ENCODE measurements around the gene DOCK10. TPM values are rescaled to one million over a fixed set of nuclear protein-coding genes. Genes with fewer than 3 reads are reported as not detected.

Gene DOCK10
- total RNA-seq, 2 experiments from 2014 or later = 40.8 to 68.2 TPM

- DNase-seq (ENCODE audit: low spot score) = peak; percentile 72
- H2AFZ ChIP-seq (ENCODE audit: low read length) = peak overlapping the region; percentile 72
- peak overlapping the region; percentile 70 for H3K4me2 ChIP-seq (ENCODE audit: low read length)
- H3K9me2 ChIP-seq (ENCODE audit: insufficient read depth, low read length) = no peaks in the 10 kb centered on the region
- peak overlapping the region; percentile 53 for H3K27ac ChIP-seq (ENCODE audit: low read depth, low read length, poor library complexity, severe bottlenecking)
- H3K4me3 ChIP-seq (ENCODE audit: low read depth, low read length, poor library complexity, severe bottlenecking) = peak overlapping the region; percentile 41
- H3K36me3 ChIP-seq (ENCODE audit: insufficient read depth, low read length) = no peaks in the 10 kb centered on the region
- intact Hi-C loops (cut with micrococcal nuclease; ENCODE audit: unreplicated experiment) = loop anchor here (10.0 kb wide), 2 partner anchors 293 to 1003 kb away; partner anchors contain the start of gene MRPL44
- ChIA-PET CTCF (ENCODE audit: unreplicated experiment) (interaction anchor here (0.5 to 1.4 kb wide), 3 partner anchors 9 to 82 kb away, joined by 3 to 5 read pairs (median 5); no protein-coding TSS in a partner anchor), POLR2A (interaction anchor here (0.6 to 3.1 kb wide), 15 partner anchors 11 to 1224 kb away, joined by 3 to 31 read pairs (median 4); no protein-coding TSS in a partner anchor)
- no peaks in the 10 kb centered on the region for H3K79me2 ChIP-seq (ENCODE audit: insufficient read depth, low read depth, low read length)
- BruUV-seq (replicated peaks) = no TSS peak
- H3K9me3 ChIP-seq (ENCODE audit: low read length) = no peaks in the 10 kb centered on the region
- peaks cover 66% of the 10 kb centered on the region for H3K4me1 ChIP-seq (ENCODE audit: insufficient read depth, low read length, poor library complexity, severe bottlenecking)
- no peaks in the 10 kb centered on the region for H4K20me1 ChIP-seq (ENCODE audit: insufficient read depth, low read length)
- TF ChIP-seq EZH2phosphoT487 (IDR thresholded peaks at IDR 0.05; ENCODE audit: borderline replicate concordance, low read depth, low read length) (no peak), CTCF (conservative IDR thresholded peaks at IDR 0.05; ENCODE audit: low read length) (no peak)
These were observed 84.5 kb downstream of the DOCK10 start for GRCh38 chr2:224957540-224958461.

GRCh38 chr2:224956706-224957105 is 85.6 kb downstream of the DOCK10 start:
- Histone ChIP-seq H3K4me2 (ENCODE audit: low read length) (peak overlapping the region; percentile 70), H3K4me3 (ENCODE audit: low read depth, low read length, poor library complexity, severe bottlenecking) (no peak overlapping the region), H3K9me3 (ENCODE audit: low read length) (no peaks in the 10 kb centered on the region), H3K36me3 (ENCODE audit: insufficient read depth, low read length) (no peaks in the 10 kb centered on the region), H2AFZ (ENCODE audit: low read length) (no peak overlapping the region), H3K27ac (ENCODE audit: low read depth, low read length, poor library complexity, severe bottlenecking) (no peak overlapping the region), H3K4me1 (ENCODE audit: insufficient read depth, low read length, poor library complexity, severe bottlenecking) (peaks cover 76% of the 10 kb centered on the region), H3K79me2 (ENCODE audit: insufficient read depth, low read depth, low read length) (no peaks in the 10 kb centered on the region), H4K20me1 (ENCODE audit: insufficient read depth, low read length) (no peaks in the 10 kb centered on the region), H3K9me2 (ENCODE audit: insufficient read depth, low read length) (no peaks in the 10 kb centered on the region)
- no TSS peak for BruUV-seq (replicated peaks)
- CTCF ChIA-PET (ENCODE audit: unreplicated experiment) = interaction anchor here (0.6 to 1.4 kb wide), 3 partner anchors 45 to 83 kb away, joined by 3 to 5 read pairs (median 3); no protein-coding TSS in a partner anchor
- TF ChIP-seq CTCF (conservative IDR thresholded peaks at IDR 0.05; ENCODE audit: low read length) (no peak), EZH2phosphoT487 (IDR thresholded peaks at IDR 0.05; ENCODE audit: borderline replicate concordance, low read depth, low read length) (no peak)
- POLR2A ChIA-PET = interaction anchor here (1.1 to 3.1 kb wide), 8 partner anchors 10 to 40 kb away, joined by 3 to 31 read pairs (median 7); no protein-coding TSS in a partner anchor
- intact Hi-C loops (cut with micrococcal nuclease; ENCODE audit: unreplicated experiment) = loop anchor here (10.0 kb wide), 2 partner anchors 292 to 1002 kb away; partner anchors contain the start of gene MRPL44
- DNase-seq (ENCODE audit: low spot score) = no peak
